NCI-H510A (cell line): Measurements from ENCODE around the gene CTNS.

Source experiments
- DNase-seq: peaks from one replicate; lab custom pipeline; 2025; lab: John Stamatoyannopoulos, UW

The CTNS gene

DNA sequence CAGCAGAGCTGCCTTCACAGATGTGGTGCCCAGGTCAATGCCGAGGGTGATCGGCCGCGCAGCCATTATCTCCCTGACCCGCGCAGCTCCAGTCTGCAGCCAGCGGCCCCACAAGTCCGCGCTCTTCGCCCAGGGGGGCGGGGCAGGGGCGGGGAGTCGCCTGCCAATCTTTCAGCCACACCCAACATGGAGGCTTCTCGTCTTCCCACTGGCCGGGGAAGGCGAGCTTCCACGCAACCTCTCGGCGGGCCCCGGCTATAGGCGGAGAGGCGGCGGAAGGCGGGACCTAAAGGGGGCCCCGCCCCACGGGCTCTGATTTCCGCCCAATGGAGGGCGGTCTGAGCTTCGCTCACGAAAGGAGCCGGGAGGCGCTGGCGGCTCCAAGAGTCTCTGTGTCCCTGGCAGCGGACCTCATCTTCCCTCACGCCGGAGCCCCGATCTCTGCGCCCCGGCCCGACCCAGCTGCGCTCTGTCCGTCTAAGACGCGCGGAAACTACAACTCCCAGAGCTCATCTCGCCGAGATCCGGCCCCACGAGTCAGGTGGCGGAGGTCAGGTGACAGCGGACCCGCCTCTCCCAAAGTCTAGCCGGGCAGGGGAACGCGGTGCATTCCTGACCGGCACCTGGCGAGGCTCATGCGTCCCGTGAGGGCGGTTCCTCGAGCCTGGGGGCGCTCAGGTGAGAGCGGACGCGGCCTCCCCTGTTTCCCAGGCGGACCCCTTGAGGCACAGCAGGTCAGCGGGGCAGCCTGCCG is at the start of gene CTNS, which contains the start of gene SHPK:
TSS of gene CTNS (plus strand) at position 607 of the 754 bp plus-strand sequence. CDS start 3,447 bp downstream, outside the sequence.
TSS of gene SHPK (minus strand) at position 97 of the 754 bp plus-strand sequence. CDS start at position 66, 31 bp downstream.
- peak; percentile 75 for DNase-seq

DNA sequence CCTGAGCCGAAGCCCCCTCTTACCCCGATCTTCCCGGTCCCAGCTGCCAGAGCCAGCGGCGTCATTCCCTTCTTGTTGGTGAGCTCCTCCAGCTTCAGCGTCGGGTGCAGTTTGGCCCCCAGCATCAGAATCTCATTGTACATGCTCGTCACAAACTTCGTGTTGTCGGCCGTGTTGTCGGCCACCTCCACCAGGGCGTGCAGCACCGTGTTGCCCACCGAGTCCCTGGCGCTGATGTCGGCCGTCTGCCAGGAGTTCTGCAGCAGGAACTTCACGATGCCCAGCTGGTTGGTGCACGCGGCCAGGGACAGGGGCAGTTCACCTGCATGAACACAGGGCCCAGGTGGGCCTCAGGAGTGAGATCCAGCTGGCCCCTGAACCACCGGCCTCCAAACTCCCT is 46.8 kb upstream of the CTNS start:
- DNase-seq, result no peak

DNA sequence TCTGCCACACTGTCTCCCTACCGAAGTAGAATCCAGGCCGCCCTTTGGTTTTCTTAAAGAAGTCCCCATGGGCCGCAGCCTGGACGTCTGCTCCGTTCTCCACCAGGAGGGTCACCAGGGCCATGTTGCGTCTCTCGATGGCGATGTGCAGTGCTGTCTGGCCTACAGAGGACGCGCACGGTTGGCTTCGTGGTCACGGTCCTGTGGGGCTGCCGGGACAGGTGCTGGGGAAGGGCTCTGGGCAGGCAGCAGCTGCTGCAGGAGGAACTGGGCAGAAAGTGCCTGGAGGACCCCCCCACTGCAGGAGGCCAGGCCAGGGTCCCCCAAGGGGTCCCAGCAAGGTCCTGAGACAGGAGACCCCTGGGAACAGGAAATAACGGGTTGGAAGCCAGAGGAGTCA is 46.3 kb upstream of the CTNS start:
- DNase-seq, result no peak

DNA sequence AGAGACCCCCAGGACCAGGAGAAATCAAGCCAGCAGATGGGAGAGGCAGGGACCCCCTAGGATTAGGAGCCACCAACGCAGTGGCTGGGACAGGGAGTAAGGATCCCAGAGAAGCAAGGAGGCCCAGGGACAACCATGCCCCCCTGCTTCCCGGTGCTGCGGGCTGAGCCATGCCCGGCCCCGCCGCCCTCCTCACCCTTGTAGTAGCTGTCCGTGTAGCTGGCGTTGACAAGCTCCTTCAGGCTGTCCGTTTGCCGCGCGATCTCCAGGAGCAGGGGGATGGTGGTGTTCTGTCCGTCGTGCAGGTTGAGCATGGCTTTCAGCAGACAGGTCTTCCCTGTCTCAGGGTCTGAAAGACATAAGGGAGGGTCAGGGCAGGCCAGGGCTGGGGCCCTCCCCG is 45.8 kb upstream of the CTNS start:
- no peak for DNase-seq

DNA sequence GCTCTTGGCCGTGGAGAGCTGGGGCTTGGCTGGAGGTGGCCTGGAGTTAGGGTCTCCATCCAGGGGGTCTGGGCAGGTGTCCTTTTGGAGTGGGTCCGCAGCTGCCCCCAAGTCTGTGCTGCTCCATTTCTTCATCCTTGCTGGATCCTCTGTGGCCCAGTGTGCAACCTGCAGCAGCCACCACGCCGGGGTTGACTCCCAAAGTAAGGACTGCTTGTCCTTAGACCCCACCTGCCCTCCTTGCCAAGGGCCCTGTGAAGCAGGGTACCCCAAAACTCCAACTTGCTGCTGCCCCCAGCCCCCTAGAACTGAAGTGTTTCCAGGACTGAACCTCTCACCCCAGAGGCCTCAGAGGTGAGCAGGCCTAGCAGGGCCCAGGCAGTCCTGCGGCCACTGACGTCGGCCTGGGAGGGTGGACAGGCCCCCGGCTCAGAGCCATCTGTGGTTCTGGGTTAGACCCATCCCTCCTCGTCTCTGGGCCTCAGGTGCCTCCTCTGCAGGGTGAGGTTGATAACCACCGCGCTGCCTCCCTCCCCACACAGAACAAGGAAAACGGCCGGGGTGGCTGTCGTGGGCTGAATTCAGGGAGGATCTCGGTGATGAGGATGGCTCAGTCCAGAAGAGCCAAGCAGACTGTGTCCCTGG is 44.2 kb upstream of the CTNS start:
- DNase-seq, result no peak

GRCh38 chr17:3593384-3593783 is 43.2 kb upstream of the CTNS start:
- no peak for DNase-seq

- no peak for DNase-seq
These were observed 42.3 kb upstream of the CTNS start for GRCh38 chr17:3594051-3594800.

GRCh38 chr17:3594976-3595375 is 41.6 kb upstream of the CTNS start:
- DNase-seq, result no peak

GRCh38 chr17:3596804-3597464 is 39.6 kb upstream of the CTNS start:
- no peak for DNase-seq

- no peak for DNase-seq
These were observed 38.5 kb upstream of the CTNS start for GRCh38 chr17:3598078-3598477.

DNA sequence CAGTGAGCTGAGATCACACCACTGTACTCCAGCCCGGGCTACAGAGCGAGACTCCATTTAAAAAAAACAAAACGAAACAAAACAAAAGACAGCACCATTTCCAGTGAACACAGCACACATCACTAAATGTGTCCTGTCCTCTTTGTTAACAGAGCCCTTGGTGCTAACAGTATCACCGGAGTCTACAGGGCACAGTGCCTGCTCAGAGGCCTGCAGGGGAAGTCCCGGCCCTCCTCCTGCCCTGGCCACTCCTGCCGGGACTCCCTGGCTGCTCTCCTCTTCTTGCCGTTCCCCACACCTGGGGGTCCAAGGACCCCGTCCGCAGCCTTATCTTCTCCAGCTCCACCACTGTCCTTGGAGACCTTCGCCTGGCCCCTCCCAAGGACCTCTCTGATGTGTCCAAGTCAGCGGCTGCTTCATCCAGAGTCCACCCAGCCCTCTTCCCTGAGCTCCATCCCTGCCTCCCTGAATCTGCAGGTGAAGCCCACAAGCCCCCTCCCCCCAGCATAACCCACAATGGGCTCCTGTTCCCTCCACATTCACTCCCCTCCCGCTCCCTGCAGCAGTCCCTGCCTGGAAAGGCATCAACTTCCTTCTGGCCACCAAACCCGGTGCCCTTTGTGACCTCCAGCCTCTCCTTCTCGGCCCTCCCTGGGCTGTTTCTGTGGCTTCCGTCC is 35.9 kb upstream of the CTNS start:
- DNase-seq, result no peak

DNA sequence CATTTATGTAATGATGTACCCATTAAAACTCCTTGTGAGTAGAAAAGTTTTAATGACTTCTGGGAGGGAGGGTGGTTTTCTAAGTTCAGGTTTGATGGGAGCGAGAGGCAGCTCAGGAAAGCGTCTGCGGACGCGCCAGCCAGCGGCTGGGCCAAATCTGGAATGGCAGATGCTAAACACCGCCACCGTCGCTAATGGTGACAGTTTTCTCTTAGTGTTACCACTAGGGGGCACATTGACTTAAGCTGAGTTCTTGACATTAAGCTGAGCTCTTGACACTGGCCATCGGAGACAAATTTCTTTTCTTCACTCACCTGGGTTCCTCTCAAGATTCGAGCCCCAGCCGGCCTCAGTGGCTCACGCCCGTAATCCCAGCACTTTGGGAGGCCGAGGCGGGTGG is 34.1 kb upstream of the CTNS start:
- DNase-seq, result no peak

DNA sequence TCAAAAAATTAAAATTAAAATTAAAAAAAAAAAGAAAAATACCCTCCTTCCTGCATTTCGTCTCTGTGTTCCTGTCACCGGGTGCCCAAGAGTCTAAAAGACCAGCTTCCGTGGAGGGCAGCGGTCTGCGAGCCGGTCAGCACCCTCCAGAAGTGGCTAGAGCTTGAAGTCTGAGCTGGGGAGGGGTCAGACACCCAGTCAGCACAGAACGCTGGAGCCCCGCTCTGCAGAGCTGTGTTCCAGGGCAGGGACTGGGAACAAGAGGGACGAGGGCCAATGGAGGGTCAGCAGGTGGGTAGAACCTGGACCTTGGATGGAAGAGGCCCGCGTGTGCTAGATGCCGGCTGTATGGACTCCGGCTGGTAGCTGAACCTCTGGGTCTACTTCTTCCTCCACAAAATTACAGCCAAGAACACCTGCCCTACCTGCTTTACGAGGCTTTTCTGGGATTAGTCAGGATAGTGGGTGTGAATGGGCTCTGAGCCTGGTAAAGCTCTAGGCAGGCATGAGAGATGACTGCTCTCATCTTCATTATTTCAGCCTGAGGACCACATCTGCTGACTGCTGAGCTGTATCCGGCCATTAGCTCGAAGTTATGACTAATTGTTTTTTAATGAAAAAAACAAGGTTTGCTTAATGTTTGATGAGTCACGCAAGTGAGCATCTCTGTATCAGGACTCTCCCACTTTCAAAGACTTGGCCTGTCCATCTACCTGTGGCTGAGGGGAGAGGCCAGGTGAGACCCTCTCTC is 33.3 kb upstream of the CTNS start:
- DNase-seq, result no peak

DNA sequence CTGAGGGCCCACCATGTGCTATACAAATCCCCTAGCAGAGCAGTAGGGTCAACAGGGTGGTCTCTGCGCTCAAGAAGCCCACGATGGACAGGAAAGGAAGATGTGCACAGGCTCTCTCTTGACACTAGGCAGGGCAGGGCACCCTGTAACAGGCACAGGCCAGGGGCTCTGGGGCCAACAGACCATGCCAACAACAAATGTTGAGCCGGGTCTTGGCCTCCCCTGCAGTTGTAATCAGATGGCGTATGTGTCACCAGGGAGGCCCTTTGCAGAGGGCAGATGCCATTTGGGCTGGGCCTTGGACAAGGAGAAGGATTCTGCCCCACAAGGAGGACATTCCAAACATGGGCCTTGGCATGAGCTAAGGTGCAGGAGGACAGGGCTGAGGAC is 32.7 kb upstream of the CTNS start:
- no peak for DNase-seq

GRCh38 chr17:3609689-3610088 is 26.9 kb upstream of the CTNS start:
- DNase-seq, result no peak

DNA sequence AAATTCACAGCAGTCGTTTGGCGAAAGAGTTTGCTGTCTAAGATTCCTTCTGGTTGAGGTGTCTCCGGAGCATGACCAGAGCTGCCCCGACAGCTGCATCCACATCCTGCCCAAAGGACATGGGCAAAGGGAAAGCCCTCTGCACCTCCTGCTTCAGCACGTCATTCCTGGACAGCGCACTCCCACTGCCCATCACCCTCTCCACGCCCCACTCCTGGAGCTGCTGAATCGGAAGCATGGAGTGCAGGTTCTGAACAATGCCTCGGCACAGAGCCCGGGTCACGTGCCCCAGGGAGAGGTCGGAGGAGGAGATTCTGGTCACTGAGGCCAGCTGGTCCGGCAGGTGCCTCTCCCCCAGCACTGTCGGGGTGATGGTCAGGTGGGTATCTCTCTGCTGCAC is 26.0 kb upstream of the CTNS start:
- DNase-seq, result no peak

- DNase-seq, result no peak
These were observed 23.4 kb upstream of the CTNS start for GRCh38 chr17:3613124-3613523.

GRCh38 chr17:3615160-3615870 is 21.2 kb upstream of the CTNS start:
- no peak for DNase-seq

- no peak for DNase-seq
These were observed 15.3 kb upstream of the CTNS start for GRCh38 chr17:3621146-3621720.

GRCh38 chr17:3622977-3623594 is 13.5 kb upstream of the CTNS start:
- no peak for DNase-seq
